Fibroblast of skin of left biceps (primary cell): ENCODE measurements around the gene XYLT1.

Experiments
- DNase-seq, 2 experiments: peaks; one replicate each; pipeline ENCODE4 v3.0.0-alpha.2; 2013; ENCODE audit warnings: low read depth in 2 of 2

The XYLT1 gene

DNA sequence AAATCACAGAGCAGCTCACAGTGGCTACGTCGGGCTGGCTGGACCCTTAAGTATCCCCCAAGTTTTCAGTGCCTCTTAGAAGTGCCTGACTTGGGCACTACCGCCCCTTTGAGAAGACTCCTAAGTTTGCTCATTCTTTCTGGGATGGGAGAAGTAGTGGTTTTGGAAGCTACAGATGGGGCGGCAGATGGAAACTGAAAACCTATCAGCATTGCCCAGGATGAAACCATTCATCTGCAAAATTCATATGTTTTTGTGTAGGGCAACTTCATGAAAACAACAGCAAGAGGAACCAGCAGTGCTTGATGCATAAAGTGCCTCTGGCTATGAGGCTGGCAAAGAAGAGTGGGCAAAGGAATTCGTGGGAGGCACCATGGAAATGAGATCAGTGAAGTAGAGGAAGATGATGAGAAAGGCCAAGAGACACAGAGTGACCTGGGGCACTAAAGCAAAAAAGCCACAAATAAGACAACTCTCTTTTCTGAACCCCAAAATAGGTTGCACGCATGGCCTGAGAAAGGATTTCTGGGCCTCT is 277.1 kb downstream of the XYLT1 start:
- no peak for DNase-seq

DNA sequence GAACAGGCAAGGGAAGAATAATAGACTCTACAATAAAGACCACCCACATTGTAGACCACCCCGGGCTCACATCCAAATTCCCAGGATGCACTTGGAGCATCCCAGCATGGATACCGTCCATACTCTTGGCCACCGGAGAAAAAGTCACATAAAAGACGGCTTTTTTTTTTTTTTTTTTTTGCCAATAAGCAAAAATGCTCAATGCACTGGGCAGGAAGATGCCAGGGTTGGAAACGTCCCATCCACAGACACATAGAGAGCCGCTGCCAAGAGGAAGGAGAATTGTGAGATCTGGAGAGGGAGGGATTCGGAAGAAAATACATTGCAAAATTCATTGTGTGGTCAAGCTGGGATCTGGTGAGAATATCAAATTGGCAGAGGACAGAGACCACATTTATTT is 286.7 kb downstream of the XYLT1 start:
- DNase-seq, result no peak

DNA sequence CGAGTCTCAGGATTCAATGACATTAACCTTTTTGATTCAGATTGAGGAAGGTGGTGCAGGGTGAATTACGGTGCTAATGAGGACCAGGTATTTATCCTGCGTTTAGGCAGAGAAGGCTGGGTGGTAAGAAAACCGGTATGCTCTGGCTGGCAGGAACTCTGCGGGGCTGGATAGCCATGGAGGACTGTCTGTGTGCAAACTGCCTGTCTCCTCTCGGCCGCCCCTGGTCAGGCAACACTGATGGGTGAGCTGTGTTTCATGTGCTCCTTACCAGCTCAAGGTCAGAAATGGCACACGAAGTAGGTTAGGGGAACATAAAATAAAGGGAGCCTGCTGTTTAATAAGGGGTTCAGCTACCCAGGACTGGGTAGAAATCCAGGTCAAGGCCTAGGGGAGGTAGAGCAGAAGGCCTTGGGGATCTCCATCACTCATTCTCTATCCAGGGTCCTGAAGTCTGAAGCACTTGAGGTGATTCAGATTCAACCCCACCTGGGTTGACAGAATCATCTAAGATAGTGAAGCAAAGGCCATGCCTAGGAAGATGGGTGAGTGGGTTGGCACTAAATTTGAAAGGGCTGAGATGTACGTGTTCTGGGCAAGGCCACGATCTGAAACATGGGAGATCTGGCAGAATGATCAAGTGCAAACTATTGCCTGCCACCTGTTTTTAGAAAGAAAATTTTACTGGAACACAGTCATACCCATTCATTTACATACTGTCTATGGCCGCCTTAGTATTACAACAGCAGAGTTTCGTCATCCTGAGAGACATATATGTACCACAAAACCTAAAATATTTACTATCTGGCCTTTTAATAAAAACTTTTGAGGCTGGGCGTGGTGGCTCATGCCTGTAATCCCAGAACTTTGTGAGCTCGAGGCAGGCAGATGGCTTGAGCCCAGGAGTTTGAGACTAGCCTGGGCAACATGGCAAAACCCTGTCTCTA is 292.5 kb downstream of the XYLT1 start:
- DNase-seq, result no peak

DNA sequence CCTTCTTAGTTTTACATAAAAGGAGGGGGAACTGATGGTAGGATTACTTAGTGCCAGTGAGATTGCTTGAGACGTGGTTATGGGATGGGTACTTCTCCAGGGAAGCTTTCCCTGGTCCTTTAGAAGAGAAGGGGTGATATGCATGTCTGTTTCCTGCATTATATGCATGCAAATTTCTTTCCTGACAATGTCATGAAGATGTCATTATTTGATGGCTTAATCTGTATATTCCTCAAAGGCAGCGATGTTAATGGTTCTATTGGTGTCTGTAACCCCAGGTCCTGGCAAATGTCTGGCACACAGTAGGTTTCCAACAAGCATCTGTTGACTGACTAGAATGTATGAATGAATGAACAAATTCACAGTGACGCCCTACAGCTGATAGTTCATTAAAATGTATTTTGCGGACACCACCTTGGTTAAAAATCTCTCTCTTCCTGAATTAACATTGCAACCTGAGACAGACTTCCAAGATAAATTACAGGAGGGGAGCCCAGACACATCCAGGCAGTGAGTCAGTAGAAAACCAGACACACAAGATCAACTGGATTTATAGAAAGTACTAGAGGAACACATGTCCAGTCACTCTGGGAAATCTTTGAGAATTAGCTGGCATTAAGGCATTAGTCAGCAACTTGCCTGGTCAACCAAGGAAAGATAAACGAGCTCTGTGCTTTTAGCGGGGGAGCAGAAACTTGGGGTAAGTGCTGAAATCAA is 293.4 kb downstream of the XYLT1 start:
- DNase-seq, result no peak

DNA sequence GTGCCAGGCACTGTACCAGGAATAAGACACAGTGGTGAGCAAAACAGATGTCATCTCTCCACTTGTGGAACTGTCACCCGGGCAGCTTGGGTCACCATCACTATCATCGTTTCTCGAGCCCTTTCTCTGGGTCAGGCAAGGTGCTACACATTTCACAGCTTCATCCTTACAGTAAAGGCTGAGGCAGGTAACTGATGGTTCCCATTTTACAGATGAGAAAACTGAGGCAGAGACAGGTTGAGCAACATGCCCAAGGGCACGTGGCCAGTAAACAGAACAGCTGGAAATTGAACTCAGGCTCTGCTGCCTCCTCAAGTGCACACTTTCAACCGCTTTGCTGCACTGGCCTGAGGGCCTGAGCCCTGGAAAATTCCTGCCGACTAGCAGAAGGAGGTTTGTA is 294.6 kb downstream of the XYLT1 start:
- DNase-seq, result no peak

DNA sequence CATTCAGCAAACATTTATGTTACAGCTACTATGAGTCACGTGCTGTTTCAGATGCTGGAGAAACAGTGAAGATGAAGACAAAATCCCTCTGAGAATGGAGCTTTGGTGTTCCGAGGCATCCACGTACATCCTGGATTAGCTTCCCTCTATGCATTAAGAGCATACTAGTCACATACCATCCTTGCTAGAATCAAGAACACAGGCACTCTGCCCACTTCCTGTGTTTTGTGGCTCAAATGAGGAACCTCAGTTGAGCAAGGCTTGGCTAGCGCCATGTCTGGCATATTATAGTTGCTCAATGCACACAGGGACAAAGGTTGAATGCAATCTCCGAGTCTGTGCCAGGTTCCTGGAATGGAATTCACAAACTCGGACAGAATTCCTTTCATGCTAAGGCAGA is 297.5 kb downstream of the XYLT1 start:
- peak; percentile 73 to 78 for DNase-seq

DNA sequence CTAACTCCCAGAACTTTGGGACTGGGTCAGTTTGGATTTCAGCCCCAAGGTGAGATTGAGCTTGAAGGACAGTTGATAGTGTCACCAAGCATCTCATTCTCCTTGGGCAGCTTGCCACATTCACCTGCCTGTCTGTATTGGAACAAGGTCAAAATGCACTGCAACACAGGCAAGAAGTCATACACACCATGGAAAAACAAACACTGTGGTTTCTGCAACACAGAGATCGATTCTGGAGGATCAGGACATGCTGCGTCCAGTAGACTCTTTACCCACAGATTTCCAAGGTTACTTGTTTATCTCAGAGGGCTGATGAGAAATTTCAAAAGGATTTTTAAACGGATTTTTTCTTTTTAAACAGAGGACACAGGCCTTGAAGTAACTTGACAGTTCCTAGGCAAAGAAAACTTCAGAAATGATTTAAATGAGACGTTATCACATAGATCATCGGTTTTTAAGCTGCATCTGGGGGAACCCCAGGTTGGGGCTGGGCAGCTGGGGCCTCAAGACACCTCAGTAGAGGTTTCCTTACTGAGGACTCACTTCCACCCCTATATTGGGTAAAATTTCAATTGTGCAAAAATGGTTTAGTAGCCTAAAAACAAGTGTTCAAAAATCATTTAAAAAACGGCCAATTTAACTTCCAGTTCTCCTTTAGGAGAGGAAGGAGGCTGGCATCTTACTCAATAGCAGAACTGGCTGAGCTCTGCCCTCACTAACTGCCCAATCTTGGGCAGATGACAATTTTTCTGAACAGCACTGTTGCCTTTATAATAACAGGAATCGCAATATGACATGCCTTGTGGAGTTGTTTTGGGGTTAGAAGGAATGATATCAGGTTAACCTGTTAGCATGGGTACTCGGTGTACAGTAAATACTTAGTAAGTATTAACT is 299.3 kb downstream of the XYLT1 start:
- no peak for DNase-seq

DNA sequence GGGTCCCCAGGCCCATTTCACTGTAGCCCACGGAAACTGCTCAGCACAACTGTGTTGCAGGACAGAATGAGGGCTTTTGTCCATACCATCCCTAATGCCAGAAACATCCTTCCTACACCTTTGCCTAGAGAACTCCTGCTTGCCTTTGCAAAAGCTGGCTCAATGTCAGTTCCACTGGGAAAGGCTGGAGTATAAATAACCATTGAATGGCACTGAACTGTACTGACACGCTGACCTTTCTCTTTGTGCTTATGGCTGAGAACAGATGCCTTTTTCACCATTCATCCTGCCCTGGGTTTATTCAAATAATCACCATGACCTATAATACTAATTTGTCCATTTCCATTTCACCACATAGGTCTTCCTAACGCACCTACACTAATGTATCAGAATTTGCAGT is 300.3 kb downstream of the XYLT1 start:
- DNase-seq, result no peak

DNA sequence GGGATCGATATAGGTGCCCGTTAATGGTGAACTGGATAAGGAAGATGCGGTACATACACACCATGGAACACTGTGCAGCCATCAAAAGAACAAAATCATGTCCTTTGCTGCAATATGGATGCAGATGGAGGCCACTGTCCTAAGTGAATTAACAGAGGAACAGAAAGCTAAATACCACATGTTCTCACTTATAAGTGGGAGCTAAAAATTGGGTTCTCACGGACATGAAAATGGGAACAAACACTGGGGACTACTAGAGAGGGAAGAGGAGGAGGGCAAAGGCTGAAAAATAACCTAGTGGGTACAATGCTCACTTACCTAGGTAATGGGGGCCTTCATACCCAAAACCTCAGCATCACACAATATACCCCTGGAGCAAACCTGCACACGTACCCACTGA is 302.6 kb downstream of the XYLT1 start:
- DNase-seq, result no peak

DNA sequence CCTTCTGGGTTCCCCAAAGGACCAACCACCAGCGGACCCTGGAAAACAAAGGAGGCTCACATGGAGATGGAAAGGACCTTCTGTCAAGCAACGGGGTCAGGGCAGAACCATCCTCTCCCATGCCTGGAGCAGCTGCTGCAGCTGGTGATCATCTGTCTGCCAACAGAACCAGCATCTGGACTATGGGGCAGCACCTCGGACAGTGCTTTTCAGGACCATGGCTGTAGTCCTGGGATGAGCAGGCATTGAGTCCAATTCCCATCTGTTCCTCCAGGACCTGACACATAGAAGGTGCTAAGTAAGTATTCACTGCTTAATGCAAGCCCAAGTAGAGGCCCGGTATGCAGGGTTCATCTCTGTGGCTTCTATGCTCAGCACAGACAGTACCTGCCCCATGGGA is 304.7 kb downstream of the XYLT1 start:
- DNase-seq, result no peak

DNA sequence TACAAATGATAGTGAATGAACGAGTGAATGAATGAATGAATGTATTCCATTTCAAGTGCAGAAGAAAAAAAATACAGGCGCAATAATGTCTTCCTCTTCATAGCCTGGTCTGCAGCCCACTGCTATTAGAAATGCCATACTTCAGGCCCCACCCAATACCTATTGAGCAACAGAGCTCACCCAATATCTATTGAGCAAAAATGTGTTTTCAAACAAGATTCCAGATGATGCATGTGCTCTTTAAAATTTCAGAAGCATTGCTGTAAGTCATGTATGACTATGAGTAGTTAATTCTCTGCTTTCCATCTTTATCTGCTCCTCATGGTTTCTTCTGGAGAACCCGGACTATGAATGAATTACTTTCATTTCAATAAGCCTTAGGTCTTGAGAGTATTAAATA is 308.2 kb downstream of the XYLT1 start:
- DNase-seq, result no peak

DNA sequence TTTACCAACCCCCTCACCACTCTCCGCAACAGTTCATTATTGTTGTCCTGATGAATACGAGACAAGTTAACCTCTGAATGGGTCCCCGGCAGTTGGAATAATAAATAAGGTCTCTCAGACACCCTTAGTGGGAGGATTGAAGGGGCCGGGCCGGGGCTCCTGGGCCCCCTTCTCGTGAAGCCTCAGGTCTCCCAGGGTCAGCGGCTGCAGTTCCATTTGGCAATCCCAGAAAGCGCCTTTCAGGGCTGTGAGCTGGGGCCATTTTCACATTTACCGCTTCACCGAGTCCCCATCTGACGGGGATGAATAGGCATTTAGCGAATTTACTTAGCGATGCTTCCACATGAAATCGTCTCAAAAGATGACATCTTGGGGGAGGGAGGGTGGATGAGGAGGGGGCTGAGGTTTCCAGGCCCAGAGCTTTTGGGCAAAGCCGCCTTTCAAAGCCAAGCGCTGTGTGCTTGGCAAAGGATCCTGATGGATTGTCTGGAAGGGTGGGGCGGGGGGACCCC is 309.8 kb downstream of the XYLT1 start:
- DNase-seq, result no peak

DNA sequence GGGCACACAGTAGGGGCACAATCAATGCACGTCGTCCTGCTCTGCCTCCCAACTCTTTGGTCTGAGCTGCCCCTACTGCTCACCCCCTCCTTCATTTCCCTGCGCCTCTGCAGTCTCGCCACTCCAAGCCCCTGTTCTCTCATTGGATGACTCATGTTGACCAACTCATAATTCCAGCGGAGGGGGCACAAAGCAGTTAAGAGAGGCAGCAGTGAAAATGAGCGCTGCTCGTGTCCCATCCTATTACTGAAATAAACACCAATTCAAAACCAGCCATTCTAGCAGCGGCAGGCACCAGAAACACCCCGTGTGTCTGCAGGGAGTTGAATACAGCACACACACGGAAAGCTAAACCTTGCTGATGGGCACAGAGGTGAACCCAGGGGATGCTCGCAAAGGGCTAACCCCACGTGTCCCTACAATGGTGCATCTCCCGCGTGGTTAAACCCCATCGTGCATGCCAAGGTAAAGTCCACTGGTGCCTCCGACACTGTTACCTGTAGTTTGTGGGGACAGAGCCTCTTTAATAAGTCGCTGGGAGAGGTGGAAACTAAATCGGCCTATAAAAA is 310.4 kb downstream of the XYLT1 start:
- no peak for DNase-seq

DNA sequence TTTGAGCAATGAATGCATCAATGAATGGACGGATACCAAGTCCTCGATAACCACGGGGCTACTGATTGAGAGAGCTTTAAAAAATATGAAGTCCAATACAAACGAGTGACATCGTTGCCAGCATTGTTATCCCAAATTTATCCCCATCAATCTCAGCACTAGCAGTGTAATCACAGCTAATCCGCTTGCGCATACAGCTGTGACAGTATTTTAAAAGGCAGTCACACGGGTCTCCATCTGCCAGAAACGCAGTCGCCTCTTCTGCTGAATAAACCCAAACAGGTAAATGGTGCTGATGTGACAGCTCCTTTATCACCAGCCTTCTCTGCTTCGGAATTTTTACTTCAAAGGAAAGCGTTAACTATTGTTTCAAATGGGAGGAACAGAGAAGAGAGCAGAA is 311.1 kb downstream of the XYLT1 start:
- no peak for DNase-seq

DNA sequence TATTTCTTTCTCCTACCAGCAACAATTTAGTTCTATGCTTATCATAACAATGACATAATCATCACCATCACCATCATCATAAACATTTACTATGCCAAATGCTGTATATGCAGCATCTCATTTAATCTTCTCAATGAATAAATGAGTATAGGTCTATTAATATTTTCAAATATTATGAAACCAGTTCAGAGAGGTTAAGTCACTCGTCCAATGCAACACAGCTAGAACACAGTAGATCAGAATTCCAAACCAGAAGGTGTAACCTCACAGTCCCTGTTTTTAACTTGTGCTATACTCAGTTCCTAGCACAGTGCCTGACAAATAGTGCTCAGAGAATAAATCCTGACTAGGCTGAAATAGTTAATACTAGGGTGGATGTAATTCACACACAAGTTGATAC is 314.8 kb downstream of the XYLT1 start:
- DNase-seq, result no peak

DNA sequence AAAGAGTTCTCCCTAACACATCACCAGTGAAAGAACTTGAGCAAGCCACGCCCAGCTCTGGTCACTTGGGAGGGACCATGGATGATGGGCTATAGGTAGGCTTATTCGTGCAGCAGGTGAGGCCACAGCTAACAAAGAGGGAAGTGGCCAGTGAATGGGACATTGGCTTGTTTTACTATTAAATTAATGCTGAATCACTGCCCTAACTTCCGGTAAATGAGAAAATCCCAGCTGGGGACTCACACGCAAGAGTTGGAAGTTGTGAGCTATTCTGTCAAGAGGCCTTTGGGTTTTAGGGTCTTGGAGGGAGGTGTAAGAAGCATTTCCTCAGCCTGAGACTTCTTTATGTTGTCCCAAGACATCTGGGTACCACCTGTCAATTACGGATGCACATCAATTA is 315.3 kb downstream of the XYLT1 start:
- DNase-seq, result no peak

DNA sequence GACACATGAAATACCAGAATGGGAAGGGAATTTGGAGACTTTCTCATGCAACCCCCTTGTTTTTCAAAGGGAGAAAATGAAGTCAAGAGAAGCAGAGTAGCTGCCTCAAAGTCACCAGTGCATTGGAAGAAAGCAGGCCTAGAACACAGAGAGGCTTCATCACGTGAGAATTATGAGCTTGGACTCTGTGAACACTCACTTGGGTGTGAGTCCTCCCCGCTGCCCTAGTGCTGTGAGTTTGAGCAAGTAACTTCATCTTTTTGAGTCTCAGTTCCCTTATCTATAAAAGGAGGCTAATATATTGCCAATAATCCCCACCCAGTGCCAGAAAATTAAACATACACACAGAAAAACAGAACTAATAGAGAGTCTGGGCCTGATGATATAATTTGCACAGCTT is 315.8 kb downstream of the XYLT1 start:
- DNase-seq, result no peak

DNA sequence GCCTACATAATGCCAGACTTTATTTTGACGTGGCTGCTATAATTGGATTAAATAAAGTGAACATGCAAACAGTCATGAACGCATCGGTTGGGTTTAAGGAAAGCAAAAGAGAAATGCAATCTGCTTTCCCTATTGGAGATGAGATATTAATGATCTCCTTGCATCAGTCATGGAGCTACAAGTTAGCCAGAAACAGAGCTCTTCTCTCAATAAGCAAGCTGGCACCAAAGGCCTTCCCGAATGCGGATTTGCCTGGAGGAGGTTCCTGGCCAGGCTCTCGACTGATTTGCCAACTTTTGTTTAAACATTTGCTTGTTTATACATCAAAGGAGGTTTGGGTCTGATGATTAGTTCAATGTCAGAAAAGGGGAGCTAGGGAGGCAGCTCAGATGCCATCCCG is 318.4 kb downstream of the XYLT1 start:
- no peak for DNase-seq

DNA sequence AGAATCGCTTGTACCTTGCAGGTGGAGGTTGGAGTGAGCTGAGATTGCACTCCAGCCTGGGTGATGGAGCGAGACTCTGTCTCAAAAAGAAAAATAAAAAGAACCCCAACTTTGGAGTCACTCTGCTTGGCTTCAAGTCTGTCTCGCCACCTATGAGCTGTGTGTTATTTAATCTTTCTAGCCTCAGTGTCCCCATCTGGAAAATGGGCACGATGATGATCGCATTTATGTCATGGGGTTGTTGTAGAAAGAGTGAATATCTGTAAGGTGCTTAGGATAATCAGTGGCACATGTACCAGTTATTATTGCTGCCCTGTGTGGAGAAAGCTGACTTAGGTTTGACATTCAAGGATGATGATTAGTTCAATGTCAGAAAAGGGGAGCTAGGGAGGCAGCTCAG is 319.4 kb downstream of the XYLT1 start:
- no peak for DNase-seq

DNA sequence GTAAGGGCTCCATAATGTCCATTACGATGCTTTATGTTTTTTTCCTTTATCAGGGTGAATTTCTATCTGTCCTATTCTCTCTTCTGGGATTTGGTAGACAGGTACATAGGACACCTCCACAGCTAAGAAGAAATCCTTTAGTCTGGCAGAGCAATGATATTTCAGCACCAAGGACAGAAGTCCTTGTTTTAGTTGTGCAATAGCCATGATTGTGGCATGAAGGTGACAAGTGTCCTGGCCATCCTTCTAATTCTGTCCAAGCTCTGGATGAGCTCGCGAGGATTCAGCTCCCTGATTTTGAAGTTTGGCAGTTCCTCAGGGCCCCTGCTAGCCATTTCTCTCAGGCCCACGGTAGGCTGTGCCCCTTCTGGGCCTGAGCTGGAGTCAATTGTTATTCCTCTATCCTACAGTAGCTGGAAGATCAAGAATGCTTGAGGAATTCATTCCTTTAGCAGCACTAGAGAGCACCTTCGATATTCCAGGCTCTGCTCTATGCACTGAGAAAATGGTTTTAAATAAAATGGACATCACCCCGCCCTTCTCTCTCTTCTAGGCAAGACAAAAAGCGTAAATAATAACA is 320.8 kb downstream of the XYLT1 start:
- no peak for DNase-seq

DNA sequence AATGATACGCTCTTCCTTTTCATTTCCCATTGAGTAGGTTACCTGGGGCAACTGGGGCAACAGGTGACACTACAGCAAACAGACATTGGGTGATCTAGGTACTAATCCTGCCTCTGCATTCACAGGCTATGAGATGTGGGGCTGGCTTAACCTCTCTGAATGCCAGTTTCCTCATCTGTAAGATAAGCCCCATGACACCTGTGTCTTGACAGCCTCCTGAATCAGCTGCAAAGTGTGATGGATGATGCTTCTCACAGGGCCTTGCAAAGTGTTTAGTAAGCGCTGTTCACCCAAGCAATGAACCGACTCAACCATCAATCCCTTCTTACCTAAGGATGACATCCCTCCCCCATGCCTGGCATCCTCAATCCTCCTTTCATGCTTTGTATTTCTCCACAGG is 322.8 kb downstream of the XYLT1 start:
- DNase-seq, result no peak
